K562 (cell line): ENCODE measurements around the gene MMP23B. TPM values are rescaled to one million over a fixed set of nuclear protein-coding genes. Genes with fewer than 3 reads are reported as not detected.
A peak's percentile ranks its signal among the peaks of the same experiment; 100 is the strongest.

Source experiments
- ATAC-seq: fragments of 200-7000 bp; cut with Tn5 transposase; 3 replicates; pipeline ENCODE4 v1.9.1; 2020; ENCODE audit warnings: moderate library complexity
- BruUV-seq: library from RNA; stranded (reverse); fragments of 400-500 nt; replicated peaks from 2 replicates; lab custom pipeline; 2021; lab: Mats Ljungman, UMichigan
- CTCF ChIA-PET: fragments of 300-600 bp; formaldehyde crosslinking; extraction: SDS; loops from one replicate; lab custom pipeline; 2021; ENCODE audit warnings: low intra/inter-chr PET ratio; lab: Yijun Ruan, JAX
- POLR2A ChIA-PET: fragments of 300-600, 350-650 bp; sonication (Branson Sonifier 250); formaldehyde crosslinking; extraction: SDS; loops from one replicate; lab custom pipeline; 2021; ENCODE audit warnings: antibody characterized with exemption, inconsistent platforms; lab: Yijun Ruan, JAX
- DNase-seq, 4 experiments: peaks; one replicate each; pipeline versions ENCODE4 v3.0.0 to v3.0.0-alpha.2; 2011 to 2018; ENCODE audit warnings: low spot score in 3 of 4, mixed read lengths in 3 of 4; ENCODE audit errors: extremely low read depth in 1 of 4
- FAIRE-seq: peaks from 2 replicates; lab custom pipeline; 2011; peaks lifted over from hg19 to GRCh38; lab: Jason Lieb, UNC
- H2AFZ ChIP-seq: 2 replicates; pipeline ENCODE4 v1.6.0; 2011; ENCODE audit warnings: low read depth, low read length, control low read depth, inconsistent platforms
- H3K27ac ChIP-seq: fragments of 200-600 bp; 3 replicates; pipeline ENCODE4 v1.8.0; 2011; ENCODE audit warnings: low read depth, mild to moderate bottlenecking, control low read depth, inconsistent platforms, low read length, moderate library complexity, mixed read lengths; ENCODE audit errors: extremely low read depth
- H3K27me3 ChIP-seq, 2 experiments: fragments of 300-600 bp in 1 of 2; 2 replicates in 1 of 2; 3 replicates in 1 of 2; pipeline versions ENCODE4 v1.6.0 to v1.8.0; 2011; ENCODE audit warnings: inconsistent platforms in 2 of 2, low read length in 2 of 2, mild to moderate bottlenecking in 1 of 2, mixed read lengths in 1 of 2, moderate library complexity in 1 of 2; ENCODE audit not compliant: control insufficient read depth in 2 of 2, insufficient read depth in 2 of 2
- H3K36me3 ChIP-seq: fragments of 300-600 bp; 3 replicates; pipeline ENCODE4 v1.8.0; 2011; ENCODE audit warnings: mild to moderate bottlenecking, low read length, inconsistent platforms; ENCODE audit not compliant: control insufficient read depth, insufficient read depth
- H3K4me1 ChIP-seq, 2 experiments: fragments of 200-600 bp in 1 of 2; replicated peaks in 1 of 2; 2 replicates in 1 of 2; 3 replicates in 1 of 2; pipeline versions ENCODE4 v1.5.1 to v1.8.0; 2011; ENCODE audit warnings: inconsistent platforms in 2 of 2, low read length in 2 of 2, mild to moderate bottlenecking in 1 of 2, mixed read lengths in 1 of 2, moderate library complexity in 1 of 2; ENCODE audit not compliant: control insufficient read depth in 2 of 2, insufficient read depth in 2 of 2
- H3K4me2 ChIP-seq: 2 replicates; pipeline ENCODE4 v1.6.1; 2011; ENCODE audit warnings: low read length, control low read depth, inconsistent platforms, mixed read lengths; ENCODE audit not compliant: insufficient read depth
- H3K4me3 ChIP-seq: fragments of 200-600 bp; sonication (generic), shearing (Covaris generic); 2 replicates; pipeline ENCODE4 v1.5.1; 2016; ENCODE audit warnings: control low read depth, inconsistent platforms
- H3K79me2 ChIP-seq: fragments of 200-600 bp; 3 replicates; pipeline ENCODE4 v1.8.0; 2011; ENCODE audit warnings: low read length, inconsistent platforms; ENCODE audit not compliant: control insufficient read depth, insufficient read depth
- H3K9ac ChIP-seq, 2 experiments: 2 replicates each; pipeline versions ENCODE4 v1.6.0 to v1.6.1; 2011; ENCODE audit warnings: low read depth in 2 of 2, low read length in 2 of 2, control low read depth in 1 of 2, inconsistent platforms in 1 of 2, mild to moderate bottlenecking in 1 of 2, mixed read lengths in 1 of 2; ENCODE audit not compliant: insufficient read depth in 1 of 2
- H3K9me1 ChIP-seq: one replicate; pipeline ENCODE4 v1.6.0; 2011; ENCODE audit warnings: inconsistent platforms, mild to moderate bottlenecking, low read length, moderate library complexity; ENCODE audit not compliant: control insufficient read depth, insufficient read depth
- H3K9me3 ChIP-seq: replicated peaks from 2 replicates; pipeline ENCODE4 v1.5.1; 2011; ENCODE audit warnings: low read depth, low read length, inconsistent platforms; ENCODE audit not compliant: control insufficient read depth, insufficient read depth
- H4K20me1 ChIP-seq: replicated peaks from 2 replicates; pipeline ENCODE4 v1.6.1; 2011; ENCODE audit warnings: low read length, inconsistent platforms, mixed read lengths; ENCODE audit not compliant: control insufficient read depth, insufficient read depth
- CTCFL ChIP-seq: IDR thresholded peaks from 2 replicates; pipeline ENCODE4 v1.6.1; 2011; ENCODE audit warnings: borderline replicate concordance, low read depth, mild to moderate bottlenecking, moderate library complexity, low read length; ENCODE audit not compliant: insufficient read depth, poor library complexity, severe bottlenecking
- HDAC2 ChIP-seq: fragments of 450-650 bp; IDR thresholded peaks from 2 replicates; pipeline ENCODE4 v1.6.1; 2016; ENCODE audit warnings: mild to moderate bottlenecking
- MBD1 ChIP-seq: fragments of 250-450 bp; sonication (Bioruptor Pico); IDR thresholded peaks from 2 replicates; pipeline ENCODE4 v1.8.0; 2022; ENCODE audit warnings: inconsistent platforms
- PHB ChIP-seq: fragments of 250-450 bp; sonication (Bioruptor Pico); IDR thresholded peaks from 2 replicates; pipeline ENCODE4 v1.5.0; 2021
- POLR2AphosphoS5 ChIP-seq: IDR thresholded peaks from 2 replicates; pipeline ENCODE4 v1.6.1; 2011; ENCODE audit warnings: mild to moderate bottlenecking, low read depth, low read length, moderate library complexity; ENCODE audit not compliant: control insufficient read depth, insufficient read depth
- RUNX1 ChIP-seq: sonication (generic); IDR thresholded peaks from 2 replicates; pipeline ENCODE4 v1.6.1; 2016; ENCODE audit warnings: antibody characterized with exemption, low read depth
- TRIM25 ChIP-seq: fragments of 450-650 bp; IDR thresholded peaks from 2 replicates; pipeline ENCODE4 v1.7.0; 2016; ENCODE audit warnings: borderline replicate concordance
- ZNF583 ChIP-seq: fragments of 250-450 bp; sonication (Bioruptor Pico); IDR thresholded peaks from 2 replicates; pipeline ENCODE4 v1.4.0; 2020
- WGBS: fragments of 100-300 bp; shearing (Covaris generic); methylation state at CpG from one replicate; pipeline ENCODE4 v1.1.6; 2016; ENCODE audit warnings: low coverage, mixed read lengths; ENCODE audit not compliant: insufficient coverage; ENCODE audit errors: missing lambda C conversion rate; 5-methylcytosine and 5-hydroxymethylcytosine counted together
- in situ Hi-C: fragments of 300-500 bp; cut with MboI; formaldehyde crosslinking; loops from 4 replicates; pipeline ENCODE4 v1.15.0; 2018; ENCODE audit warnings: inconsistent platforms, mixed read lengths
- intact Hi-C: fragments of 100-400 bp; cut with micrococcal nuclease; formaldehyde crosslinking; loops from 2 replicates; pipeline ENCODE4 v1.14.2; 2022
- polyA plus RNA-seq, 8 experiments: library from polyadenylated mRNA; depleted of rRNA in 4 of 8; stranded (reverse) in 5 of 8; unstranded in 3 of 8; fragments of >200 nt; fragmentation: Nextera tagmentation in 2 of 8; fragmentation: Illumina TruSeq in 1 of 8; extraction: Ambion mirVana in 2 of 8; extraction: Trizol in 1 of 8; gene quantifications; 2 replicates each; pipeline versions ENCODE4 v1.2.1 to v1.2.3, GENCODE V29; 2011 to 2014; ENCODE audit warnings: inconsistent platforms in 1 of 8, missing spikeins in 1 of 8
- total RNA-seq, 7 experiments: library from RNA; depleted of rRNA in 6 of 7; stranded (reverse); fragments of >200 nt in 6 of 7; fragmentation: Illumina TruSeq in 2 of 7; extraction: Trizol in 2 of 7; gene quantifications; 2 replicates each; pipeline versions ENCODE4 v1.2.1 to v1.2.3, GENCODE V29; 2011 to 2021; ENCODE audit warnings: low replicate concordance in 1 of 7

Gene MMP23B
- total and polyA plus RNA-seq, 9 of the 15 experiments (the other 6 are each of a cell fraction or from before 2014, with no cell fraction given), result 0.28 to 1.2 (median 0.41) TPM; not detected in 5

GRCh38 chr1:1614954-1615255 lies 17.1 kb upstream of the MMP23B start:
- H3K27ac ChIP-seq, result peak overlapping the region; percentile 99
- no peak for FAIRE-seq
- H3K4me2 ChIP-seq, result peak overlapping the region; percentile 94
- H2AFZ ChIP-seq, result peak overlapping the region; percentile 60
- H3K9me1 ChIP-seq, result no peaks in the 10 kb centered on the region
- ChIA-PET POLR2A (interaction anchor here (0.6 to 3.9 kb wide), 9 partner anchors 9 to 208 kb away, joined by 3 to 61 read pairs (median 3); partner anchors contain the start of genes FNDC10 and MRPL20), CTCF (no interaction called here)
- BruUV-seq, result no TSS peak
- peaks cover 20 to 65% of the 10 kb centered on the region in 2 experiments; a peak in 4 of 5 replicates for H3K4me1 ChIP-seq
- 0 out of 2 replicates have a peak, but pooled peaks cover 17% of the 10 kb centered on the region for H4K20me1 ChIP-seq
- no peaks in the 10 kb centered on the region for H3K9me3 ChIP-seq
- in situ Hi-C loops (no loop called here), intact Hi-C loops (loop anchor here (1.0 kb wide), 1 partner anchor 40 kb away; no protein-coding TSS in a partner anchor)
- H3K9ac ChIP-seq, result peak overlapping the region; percentile 99 to 100
- H3K4me3 ChIP-seq, result peak overlapping the region; percentile 87
- under 1% methylated on average over 19 of the region's 23 CpGs for WGBS
- H3K36me3 ChIP-seq, result peaks cover 9% of the 10 kb centered on the region; the same call in 2 of the 3 replicates
- ATAC-seq, result no peak
- DNase-seq, result no peak
- no peaks in the 10 kb centered on the region; a peak in 1 of 5 replicates for H3K27me3 ChIP-seq
- H3K79me2 ChIP-seq, result peaks cover 31% of the 10 kb centered on the region
- no peak for TF ChIP-seq CTCFL
- no peak for TF ChIP-seq RUNX1
- peak; percentile 7; the same call in 1 of the 2 replicates for TF ChIP-seq HDAC2
- TF ChIP-seq POLR2AphosphoS5, result no peak
- peak; percentile 9; the same call in 1 of the 2 replicates for TF ChIP-seq TRIM25
- 0 out of 2 replicates have a peak, but pooled peaks have one; percentile 50 for TF ChIP-seq PHB (CRISPR knock-in tag)
- TF ChIP-seq MBD1 (CRISPR knock-in tag), result no peak
- TF ChIP-seq ZNF583 (CRISPR knock-in tag), result no peak
